HG03571 (cell line): ENCODE results near the gene SAMM50.

Source experiments
- ATAC-seq: cut with Tn5 transposase; IDR thresholded peaks from one replicate; pipeline ENCODE4 v1.9.1; 2021; ENCODE audit not compliant: unreplicated experiment

Gene SAMM50

DNA sequence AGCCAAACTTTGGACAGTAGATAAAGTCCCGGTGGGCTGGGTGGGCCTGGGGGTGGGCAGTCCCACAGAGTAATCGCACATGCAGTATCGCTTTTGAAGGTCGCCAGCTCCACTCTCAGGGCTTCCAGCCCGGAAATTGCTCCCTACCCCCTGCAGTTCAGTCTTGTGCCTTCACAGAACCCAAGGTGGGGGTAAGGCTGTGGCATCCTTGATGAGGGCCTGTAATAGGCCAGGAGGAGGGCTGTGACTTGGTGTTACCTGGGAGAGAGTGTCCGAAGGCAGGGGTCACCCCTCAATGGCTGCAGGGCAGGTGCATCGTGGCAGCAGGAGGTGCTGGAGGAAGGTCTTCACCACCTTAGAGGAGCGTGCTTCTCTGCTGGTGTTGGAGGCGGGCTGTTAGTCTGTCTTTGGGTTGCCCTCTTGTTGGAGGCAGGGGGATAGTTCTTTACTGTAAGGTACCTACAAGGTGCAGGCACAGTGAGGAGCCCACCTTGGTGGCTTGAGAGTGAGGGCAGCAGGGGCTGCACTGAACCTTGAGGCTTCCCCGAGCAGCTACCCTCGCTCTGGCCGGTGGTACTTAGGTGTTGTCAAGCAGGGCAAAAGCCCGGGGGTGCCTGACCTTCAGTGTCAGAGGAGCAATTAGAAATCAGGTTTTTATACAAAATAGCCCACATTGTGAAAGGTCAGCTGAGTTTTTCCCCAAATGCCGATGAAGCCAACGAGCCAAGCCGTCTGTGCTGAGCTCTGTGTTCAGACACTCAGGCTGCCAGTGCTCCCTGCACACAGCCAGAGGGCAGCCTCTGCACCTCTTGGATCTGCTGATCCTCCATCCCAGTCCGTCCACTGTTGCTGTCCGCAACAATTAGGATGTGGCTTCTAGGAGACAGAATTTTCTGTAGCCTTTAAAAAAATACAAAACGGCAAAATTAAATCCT lies 21.9 kb downstream of the SAMM50 start:
- no peak for ATAC-seq

DNA sequence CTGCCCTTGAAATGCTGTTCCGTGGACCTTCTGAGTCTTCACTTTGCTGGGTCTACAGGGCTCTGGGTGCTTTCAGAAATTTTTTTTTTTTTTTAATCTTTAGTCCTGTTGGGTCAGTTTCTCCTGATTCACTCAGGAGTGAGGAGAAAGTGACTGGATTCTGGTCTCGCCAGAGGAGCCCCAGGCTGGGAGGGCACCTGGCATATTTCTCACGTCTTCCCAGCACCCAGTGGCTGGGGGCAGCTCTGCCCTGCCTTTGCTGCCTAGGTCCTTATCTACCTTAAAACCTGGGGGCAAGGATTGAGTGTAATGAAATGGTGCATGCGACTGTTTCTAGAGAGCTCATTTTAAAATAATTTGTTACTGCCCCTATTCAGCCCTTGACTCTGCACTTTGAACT lies 23.3 kb downstream of the SAMM50 start:
- no peak for ATAC-seq

DNA sequence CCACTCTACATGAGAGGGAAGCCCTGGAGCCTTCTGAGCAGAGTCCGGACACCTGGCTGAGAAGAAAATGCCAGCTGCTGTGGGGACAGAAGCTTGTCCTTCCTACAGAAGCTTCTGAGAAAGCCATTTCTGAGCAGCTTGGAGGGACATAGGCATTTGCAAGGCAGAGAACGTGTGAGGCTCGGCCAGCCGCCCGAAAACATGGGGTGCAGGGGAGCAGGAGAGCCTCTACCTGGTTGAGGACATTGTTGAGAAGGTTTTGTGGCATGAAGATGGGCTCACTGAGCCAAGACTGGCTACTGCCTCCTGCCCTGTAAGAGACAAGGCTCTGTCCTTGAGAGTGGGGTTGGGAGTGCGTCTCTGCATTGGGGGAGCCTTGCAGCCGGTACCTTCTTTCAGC lies 25.3 kb downstream of the SAMM50 start:
- no peak for ATAC-seq

DNA sequence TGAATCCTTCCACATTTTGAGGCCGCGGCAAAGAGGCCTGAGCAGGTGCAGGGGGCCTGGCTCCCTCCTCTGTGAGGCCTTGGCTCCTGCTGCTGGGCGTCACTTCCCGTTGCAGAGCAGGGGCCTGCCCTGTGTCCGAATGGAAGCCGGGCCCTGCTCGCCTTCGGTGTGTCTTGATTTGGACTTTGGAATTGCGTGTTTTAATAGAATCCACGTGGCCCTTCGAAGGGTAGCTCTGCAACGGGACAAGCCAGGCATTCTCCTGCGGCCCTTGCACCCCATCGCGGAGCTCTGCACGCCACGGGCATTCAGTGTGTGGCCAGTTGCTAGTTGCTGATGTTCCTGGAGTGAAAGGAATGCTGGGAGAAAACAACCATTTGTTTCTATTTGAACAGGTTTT lies 25.8 kb downstream of the SAMM50 start:
- ATAC-seq = no peak

DNA sequence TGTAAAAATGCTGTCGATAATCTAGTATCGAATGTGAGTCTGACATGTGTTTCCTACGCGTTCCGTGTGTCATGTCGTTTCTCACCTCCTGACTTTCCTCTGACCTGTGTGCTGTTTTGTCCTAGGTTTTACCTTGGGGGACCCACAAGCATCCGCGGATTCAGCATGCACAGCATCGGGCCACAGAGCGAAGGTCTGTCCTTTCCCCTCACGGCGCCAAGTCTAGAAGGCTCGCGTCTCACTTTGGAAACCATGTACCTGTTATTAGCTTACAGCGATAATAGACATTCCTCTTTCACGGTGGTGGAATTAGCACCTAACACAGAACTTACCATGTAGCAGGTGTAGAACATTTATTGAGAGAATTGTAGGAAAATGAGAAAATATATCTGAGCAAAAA lies 28.6 kb downstream of the SAMM50 start:
- ATAC-seq = no peak

- no peak for ATAC-seq
These were observed 30.3 kb downstream of the SAMM50 start for GRCh38 chr22:43985532-43985931.

- ATAC-seq = no peak
These were observed 33.0 kb downstream of the SAMM50 start for GRCh38 chr22:43988116-43988820.

- ATAC-seq = no peak
These were observed 33.7 kb downstream of the SAMM50 start for GRCh38 chr22:43988960-43989359.

DNA sequence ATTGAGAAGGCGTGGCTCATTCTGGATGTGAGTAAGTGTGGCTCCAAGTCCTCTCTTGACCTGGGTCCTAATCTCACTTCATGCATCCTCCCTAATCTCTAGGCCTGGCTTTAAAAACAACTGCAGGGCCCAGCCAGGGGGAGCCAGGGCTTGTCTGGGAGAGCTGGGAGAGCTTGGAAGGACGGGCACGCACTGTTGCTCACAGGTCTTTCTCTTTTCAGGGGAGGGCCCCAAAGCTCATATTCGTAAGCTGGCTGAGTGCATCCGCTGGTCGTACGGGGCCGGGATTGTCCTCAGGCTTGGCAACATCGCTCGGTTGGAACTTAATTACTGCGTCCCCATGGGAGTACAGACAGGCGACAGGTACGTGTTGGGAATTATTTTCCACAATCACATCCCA lies 34.8 kb downstream of the SAMM50 start:
- no peak for ATAC-seq

DNA sequence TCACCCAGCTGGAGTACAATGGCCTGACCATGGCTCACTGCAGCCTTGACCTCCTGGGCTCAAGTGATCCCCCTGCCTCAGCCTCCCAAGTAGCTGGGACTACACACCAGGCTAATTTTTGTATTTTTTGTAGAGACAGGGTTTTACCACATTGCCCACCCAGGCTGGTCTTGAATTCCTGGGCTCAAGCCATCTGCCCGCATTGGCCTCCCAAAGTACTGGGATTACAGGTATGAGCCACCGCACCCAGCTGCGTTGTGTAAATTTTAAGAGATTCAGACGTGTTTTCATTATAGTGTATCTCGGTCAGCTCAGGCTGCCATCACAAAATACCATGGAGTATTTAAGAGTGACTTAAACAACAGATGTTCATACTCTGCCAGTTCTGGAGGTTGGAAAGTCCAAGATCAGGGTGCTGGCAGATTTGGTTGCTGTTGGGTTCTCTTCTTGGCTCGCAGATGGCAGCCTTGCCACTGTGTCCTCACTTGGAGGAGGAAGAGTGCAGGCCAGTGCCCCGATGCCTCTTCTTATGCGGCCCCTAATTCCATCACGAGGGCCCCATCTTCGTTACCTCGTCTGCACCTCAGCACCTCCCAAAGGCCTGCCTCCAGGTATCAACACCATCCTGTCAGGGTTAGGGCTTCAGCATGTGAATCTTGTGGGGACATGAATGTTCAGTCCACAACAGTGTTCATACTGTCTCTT lies 36.2 kb downstream of the SAMM50 start:
- no peak for ATAC-seq

DNA sequence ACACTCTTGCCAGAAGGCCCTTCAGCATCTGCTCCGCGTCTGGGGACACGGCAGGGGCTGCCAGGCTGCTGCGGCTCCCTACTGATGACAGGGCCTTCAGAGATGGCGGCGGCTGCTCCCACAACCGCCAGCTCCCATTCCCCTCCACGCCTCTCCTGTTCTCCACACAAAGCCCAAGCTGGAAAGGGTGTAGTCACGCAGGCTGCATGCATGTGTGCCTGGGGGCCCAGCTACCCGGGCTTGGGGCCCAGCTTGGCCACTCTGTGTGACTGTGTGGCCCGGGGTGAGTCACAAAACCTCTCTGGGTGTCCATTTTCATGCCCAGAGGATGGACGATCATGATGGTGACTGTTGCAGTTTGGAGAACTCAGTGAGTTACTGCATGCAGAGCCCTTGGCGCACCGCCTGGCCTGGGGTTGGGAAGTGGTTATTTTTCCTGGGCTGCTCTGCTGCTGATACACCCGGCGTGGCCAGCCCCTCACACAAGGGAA lies 37.1 kb downstream of the SAMM50 start:
- no peak for ATAC-seq

GRCh38 chr22:43993072-43993760 lies 38.0 kb downstream of the SAMM50 start:
- no peak for ATAC-seq

DNA sequence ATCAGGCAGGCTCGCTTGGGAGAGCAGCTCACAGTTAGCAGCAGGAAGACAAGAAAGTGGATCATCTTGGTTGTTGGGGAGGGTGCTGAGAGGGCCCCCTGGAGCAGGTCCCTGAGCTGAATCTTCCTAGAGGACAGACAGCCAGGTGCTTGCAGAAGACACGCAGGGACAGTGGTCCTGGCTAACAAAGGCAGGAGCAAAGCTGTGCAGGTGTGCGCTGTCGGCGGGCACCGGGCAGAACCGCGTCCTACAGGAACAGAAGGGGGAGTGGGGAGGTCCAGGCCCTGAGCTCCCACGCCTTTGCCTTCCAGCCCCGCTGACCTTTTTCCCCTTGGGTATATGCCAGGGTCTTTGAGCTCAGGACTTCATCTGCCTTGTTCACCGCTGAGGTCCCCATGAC lies 38.8 kb downstream of the SAMM50 start:
- ATAC-seq = no peak

- ATAC-seq = no peak
These were observed 39.2 kb downstream of the SAMM50 start for GRCh38 chr22:43994416-43994815.

DNA sequence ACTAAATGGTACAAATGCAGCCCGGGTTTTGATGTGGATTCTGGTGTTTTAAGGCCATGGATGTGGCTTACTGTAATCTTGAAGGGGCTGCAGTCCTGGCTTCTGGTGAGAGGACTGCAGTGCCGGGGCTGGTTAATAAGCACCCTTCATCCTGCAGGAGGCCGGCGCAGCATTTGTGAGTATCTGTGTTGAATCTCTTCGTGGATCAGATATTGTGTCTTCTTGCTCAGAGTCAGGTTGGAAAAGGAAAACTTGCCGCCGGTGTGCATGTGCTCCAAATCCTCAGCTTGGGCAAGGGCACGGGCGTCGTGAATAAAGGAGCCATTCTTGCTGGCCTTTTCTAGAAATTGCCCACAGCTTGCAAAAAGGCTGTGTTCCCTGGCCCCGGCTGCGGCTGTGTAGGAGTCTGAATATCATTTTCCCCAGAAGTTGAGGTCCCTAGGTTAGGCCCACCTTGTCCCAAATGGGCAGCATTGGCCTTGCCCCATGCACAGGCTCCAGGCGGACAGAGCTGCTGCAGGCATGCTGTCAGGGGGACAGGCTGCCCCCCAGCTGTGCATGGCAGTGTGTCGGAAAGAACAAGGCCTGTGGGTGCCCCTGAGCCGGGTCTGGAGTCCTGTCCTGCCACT lies 39.9 kb downstream of the SAMM50 start:
- ATAC-seq = no peak

DNA sequence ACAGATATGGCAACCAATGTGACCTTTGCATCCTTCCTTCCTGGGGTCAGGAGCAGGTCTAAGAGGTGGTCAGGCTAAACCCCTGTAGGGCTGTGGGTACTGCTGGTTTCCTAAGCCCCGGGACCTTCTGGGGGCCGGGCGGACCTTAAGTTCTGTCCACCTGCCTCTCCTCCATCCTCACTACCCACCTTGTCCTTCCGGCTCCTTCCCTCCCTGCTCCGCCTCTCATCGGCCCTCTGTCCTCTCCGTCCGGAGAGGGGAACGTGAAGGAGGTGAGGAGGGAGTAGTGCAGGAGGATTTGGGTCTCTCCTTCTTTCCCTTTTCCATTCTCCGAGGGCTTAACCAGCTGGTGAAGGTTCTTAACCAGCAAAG lies 40.5 kb downstream of the SAMM50 start:
- no peak for ATAC-seq

GRCh38 chr22:43996170-43996980 lies 41.1 kb downstream of the SAMM50 start:
- no peak for ATAC-seq

DNA sequence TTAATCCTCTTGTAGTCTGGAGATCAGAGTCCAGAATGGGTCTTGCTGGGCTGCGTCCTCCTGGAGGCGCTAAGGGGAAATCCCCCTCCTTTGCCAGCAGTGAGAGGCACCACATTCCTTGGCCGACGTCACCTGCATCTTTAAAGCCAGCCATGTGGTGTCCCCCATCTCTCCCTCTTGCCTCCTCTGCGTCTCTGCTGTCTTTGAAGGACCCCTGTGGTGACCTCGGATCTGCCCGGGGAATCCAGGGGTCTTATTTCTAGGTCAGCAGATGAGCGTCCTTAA lies 41.7 kb downstream of the SAMM50 start:
- no peak for ATAC-seq

DNA sequence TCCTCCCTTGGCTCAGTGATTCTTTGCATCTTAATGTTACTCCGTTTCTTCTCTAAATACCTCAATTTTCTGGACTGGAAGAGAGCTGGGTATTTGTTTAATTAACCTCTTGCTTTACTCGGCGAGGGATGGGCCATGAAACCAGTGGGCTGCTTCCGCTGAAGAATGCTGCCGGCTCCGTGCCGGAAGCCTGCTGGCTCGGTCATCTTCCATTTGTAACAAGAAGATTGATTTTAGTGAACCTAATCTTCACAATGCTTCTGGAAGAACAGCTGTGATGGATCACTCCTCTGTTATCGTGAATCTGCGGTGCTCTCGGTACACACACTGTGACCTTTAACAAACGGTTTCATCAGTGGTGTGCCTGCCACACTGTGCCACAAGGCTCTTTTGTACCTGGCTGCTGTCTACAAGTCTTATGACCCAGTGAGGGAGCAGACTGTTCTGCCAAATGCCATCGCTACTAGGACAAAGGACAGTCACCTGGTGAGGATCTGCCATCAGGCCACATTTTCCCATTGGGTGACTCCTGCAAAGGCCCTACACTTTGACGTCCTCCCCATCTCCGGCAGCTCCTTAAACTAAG lies 43.5 kb downstream of the SAMM50 start:
- ATAC-seq = no peak

DNA sequence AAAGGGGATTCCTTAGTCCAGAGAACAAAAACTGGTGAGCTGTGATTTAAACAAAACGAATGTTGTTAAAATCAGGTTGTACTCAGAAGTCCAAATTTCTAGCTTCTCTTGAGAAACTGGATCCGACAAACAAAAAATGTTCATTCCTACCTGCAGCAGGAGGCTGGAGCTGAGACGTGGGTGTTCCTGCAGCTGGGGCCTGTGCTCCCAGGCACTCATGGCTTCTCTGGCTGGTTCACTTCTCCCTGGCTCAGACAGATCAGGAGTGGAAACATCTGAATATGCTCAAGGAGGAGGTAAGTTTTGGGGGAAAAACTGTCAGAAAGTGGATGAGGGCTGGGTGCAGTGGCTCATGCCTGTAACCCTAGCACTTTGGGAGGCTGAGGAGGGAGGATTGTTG lies 44.1 kb downstream of the SAMM50 start:
- no peak for ATAC-seq
